K562 (cell line): ENCODE measurements around the gene ACTN4. TPM values are rescaled to one million over a fixed set of nuclear protein-coding genes. Genes with fewer than 3 reads are reported as not detected.
A peak's percentile ranks its signal among the peaks of the same experiment; 100 is the strongest.

ENCODE experiments used
- ARID1B ChIP-seq: fragments of 450-650 bp; IDR thresholded peaks from 2 replicates; pipeline ENCODE4 v1.6.1; 2016; ENCODE audit warnings: antibody characterized with exemption, mild to moderate bottlenecking, inconsistent platforms
- ATF2 ChIP-seq: sonication (generic); formaldehyde crosslinking; IDR thresholded peaks from 2 replicates; pipeline ENCODE4 v1.8.1; 2022; ENCODE audit warnings: missing genetic modification reagents
- EGR1 ChIP-seq: fragments of 450-650 bp; conservative IDR thresholded peaks from 2 replicates; pipeline ENCODE4 v1.6.1; 2017; ENCODE audit warnings: mild to moderate bottlenecking
- EWSR1 ChIP-seq: fragments of 450-650 bp; IDR thresholded peaks from 2 replicates; pipeline ENCODE4 v1.6.1; 2018; ENCODE audit warnings: borderline replicate concordance, mild to moderate bottlenecking, low read depth, moderate library complexity; ENCODE audit not compliant: partially characterized antibody
- FOXA3 ChIP-seq, 2 experiments: fragments of 450-650 bp in 1 of 2; sonication (generic) in 1 of 2; formaldehyde crosslinking; IDR thresholded peaks in 1 of 2; conservative IDR thresholded peaks in 1 of 2; 2 replicates each; pipeline versions ENCODE4 v1.4.0 to v1.8.0; 2020 to 2022; ENCODE audit warnings: mild to moderate bottlenecking in 2 of 2, missing genetic modification reagents in 1 of 2
- HCFC1 ChIP-seq: IDR thresholded peaks from 2 replicates; pipeline ENCODE4 v1.6.1; 2012; ENCODE audit warnings: low read depth, low read length, improper control_type of control experiment
- HDAC8 ChIP-seq: fragments of 450-650 bp; IDR thresholded peaks from 2 replicates; pipeline ENCODE4 v1.6.1; 2016; ENCODE audit warnings: mild to moderate bottlenecking, missing genetic modification characterization, moderate library complexity, missing compliant biosample characterization
- HIVEP1 ChIP-seq: fragments of 250-450 bp; sonication (Bioruptor Pico); IDR thresholded peaks from 2 replicates; pipeline ENCODE4 v1.4.0; 2020; ENCODE audit warnings: mild to moderate bottlenecking
- KAT8 ChIP-seq: fragments of 450-650 bp; IDR thresholded peaks from 2 replicates; pipeline ENCODE4 v1.6.1; 2016; ENCODE audit warnings: low read depth, mild to moderate bottlenecking
- KDM4B ChIP-seq, 2 experiments: fragments of 450-650 bp in 1 of 2; sonication (generic) in 1 of 2; IDR thresholded peaks; 2 replicates each; pipeline ENCODE4 v1.6.1; 2016 to 2017; ENCODE audit warnings: borderline replicate concordance in 2 of 2, antibody characterized with exemption in 1 of 2, low read depth in 1 of 2, mild to moderate bottlenecking in 1 of 2
- NR2C2 ChIP-seq, 2 experiments: fragments of 200-800 bp in 1 of 2; sonication (Bioruptor generic) in 1 of 2; sonication (generic) in 1 of 2; formaldehyde crosslinking in 1 of 2; IDR thresholded peaks; 2 replicates each; pipeline versions ENCODE4 v1.6.1 to v1.8.0; 2016 to 2022; ENCODE audit warnings: mild to moderate bottlenecking in 1 of 2, missing compliant biosample characterization in 1 of 2, missing genetic modification characterization in 1 of 2, missing genetic modification reagents in 1 of 2
- SMAD4 ChIP-seq: fragments of 250-450 bp; sonication (Bioruptor Pico); conservative IDR thresholded peaks from 2 replicates; pipeline ENCODE4 v1.8.0; 2021; ENCODE audit warnings: inconsistent platforms, mild to moderate bottlenecking, moderate library complexity
- SRSF7 ChIP-seq: fragments of 200-400 bp; formaldehyde crosslinking; optimal IDR thresholded peaks from 2 replicates; pipeline ENCODE3; 2017; ENCODE audit warnings: mild to moderate bottlenecking, low read depth, low read length
- TGIF2 ChIP-seq: sonication (generic); formaldehyde crosslinking; IDR thresholded peaks from 2 replicates; pipeline ENCODE4 v1.8.1; 2022; ENCODE audit warnings: mild to moderate bottlenecking, missing genetic modification reagents, moderate library complexity
- UBTF ChIP-seq, 2 experiments: IDR thresholded peaks; 2 replicates each; pipeline ENCODE4 v1.6.1; 2012; ENCODE audit warnings: improper control_type of control experiment in 2 of 2, low read depth in 2 of 2, low read length in 2 of 2, borderline replicate concordance in 1 of 2
- WHSC1 ChIP-seq: IDR thresholded peaks from one replicate; pipeline ENCODE4 v1.6.1; 2012; ENCODE audit warnings: low read length, control low read depth, inconsistent platforms
- YY1 ChIP-seq, 3 experiments: IDR thresholded peaks; 2 replicates each; pipeline ENCODE4 v1.6.1; 2011; ENCODE audit warnings: low read length in 2 of 3, mild to moderate bottlenecking in 2 of 3, moderate library complexity in 2 of 3, borderline replicate concordance in 1 of 3, control low read depth in 1 of 3, low read depth in 1 of 3; ENCODE audit not compliant: insufficient read depth in 3 of 3, insufficient replicate concordance in 2 of 3, control insufficient read depth in 1 of 3, insufficient read length in 1 of 3; ENCODE audit errors: extremely low read depth in 1 of 3
- ZBTB17 ChIP-seq: fragments of 450-650 bp; formaldehyde crosslinking; IDR thresholded peaks from 2 replicates; pipeline ENCODE4 v1.4.0; 2020; ENCODE audit warnings: mild to moderate bottlenecking
- ZBTB7A ChIP-seq: IDR thresholded peaks from 2 replicates; pipeline ENCODE4 v1.6.1; 2011; ENCODE audit warnings: low read depth, mild to moderate bottlenecking, low read length, moderate library complexity, borderline replicate concordance; ENCODE audit not compliant: control insufficient read depth
- ZNF134 ChIP-seq: fragments of 250-450 bp; sonication (Bioruptor Pico); conservative IDR thresholded peaks from 2 replicates; pipeline ENCODE4 v1.4.0; 2020
- ZNF184 ChIP-seq: sonication (generic); formaldehyde crosslinking; IDR thresholded peaks from 2 replicates; pipeline ENCODE4 v1.5.0; 2020; ENCODE audit warnings: missing genetic modification reagents
- ZNF274 ChIP-seq: IDR thresholded peaks from 2 replicates; pipeline ENCODE4 v1.6.1; 2011; ENCODE audit warnings: low read depth, mild to moderate bottlenecking, low read length, moderate library complexity, borderline replicate concordance
- ZNF589 ChIP-seq: fragments of 200-800 bp; sonication (Bioruptor generic); IDR thresholded peaks from 2 replicates; pipeline ENCODE4 v1.6.1; 2016; ENCODE audit warnings: low read depth, missing genetic modification characterization, missing compliant biosample characterization
- polyA plus RNA-seq, 8 experiments: library from polyadenylated mRNA; depleted of rRNA in 4 of 8; stranded (reverse) in 5 of 8; unstranded in 3 of 8; fragments of >200 nt; fragmentation: Nextera tagmentation in 2 of 8; fragmentation: Illumina TruSeq in 1 of 8; extraction: Ambion mirVana in 2 of 8; extraction: Trizol in 1 of 8; gene quantifications; 2 replicates each; pipeline versions ENCODE4 v1.2.1 to v1.2.3, GENCODE V29; 2011 to 2014; ENCODE audit warnings: inconsistent platforms in 1 of 8, missing spikeins in 1 of 8
- total RNA-seq, 7 experiments: library from RNA; depleted of rRNA in 6 of 7; stranded (reverse); fragments of >200 nt in 6 of 7; fragmentation: Illumina TruSeq in 2 of 7; extraction: Trizol in 2 of 7; gene quantifications; 2 replicates each; pipeline versions ENCODE4 v1.2.1 to v1.2.3, GENCODE V29; 2011 to 2021; ENCODE audit warnings: low replicate concordance in 1 of 7

ACTN4 gene
- total and polyA plus RNA-seq, 9 of the 15 experiments (the other 6 are each of a cell fraction or from before 2014, with no cell fraction given) = 3.1 to 385 (median 125) TPM

GRCh38 chr19:38675611-38676010, 28.2 kb downstream of the ACTN4 start (continued):
- TF ChIP-seq ATF2 (CRISPR knock-in tag) (no peak), ZNF589 (CRISPR knock-in tag) (no peak), HDAC8 (tag) (peak; percentile 62; the same call in 1 of the 2 replicates), NR2C2 (CRISPR knock-in tag; IDR thresholded peaks at IDR 0.05) (no peak), NR2C2 (tag; IDR thresholded peaks at IDR 0.05) (peak; percentile 32), ZNF134 (CRISPR knock-in tag) (0 out of 2 replicates have a peak, but pooled peaks have one; percentile 16), HCFC1 (0 out of 2 replicates have a peak, but pooled peaks have one; percentile 19), TGIF2 (CRISPR knock-in tag) (no peak), ZBTB7A (0 out of 2 replicates have a peak, but pooled peaks have one; percentile 14), ZBTB17 (CRISPR knock-in tag) (peak; percentile 60), ZNF274 (no peak), ZNF184 (no peak), EGR1 (no peak), EWSR1 (no peak), SRSF7 (no peak), HIVEP1 (no peak), UBTF (IDR thresholded peaks at IDR 0.05; ENCODE audit: borderline replicate concordance in 1 of 2, low read depth in 2 of 2, low read length in 2 of 2) (peak in 1 of 2 experiments; percentile 62; a peak in 1 of 4 replicates), ARID1B (no peak), KAT8 (no peak), WHSC1 (no peak), FOXA3 (CRISPR knock-in tag; conservative IDR thresholded peaks at IDR 0.05 in 1 of 2, IDR thresholded peaks at IDR 0.05 in 1 of 2) (no peak), SMAD4 (CRISPR knock-in tag) (no peak), KDM4B (IDR thresholded peaks at IDR 0.05; ENCODE audit: borderline replicate concordance in 2 of 2, low read depth in 1 of 2) (no peak), YY1 (IDR thresholded peaks at IDR 0.05; ENCODE audit: borderline replicate concordance in 1 of 3, control insufficient read depth in 1 of 3, extremely low read depth in 1 of 3, insufficient read depth in 3 of 3, insufficient read length in 1 of 3, insufficient replicate concordance in 2 of 3, low read depth in 1 of 3, low read length in 2 of 3) (peak in 1 of 3 experiments; percentile 42)
